SIG-M5 treated with dmso at 0.1 percent for 504 hours (cell line): ENCODE measurements around the gene COQ6.
"Not testable (repeated sequence)": the region's sequence is repeated elsewhere in the genome, so short reads cannot be mapped to it uniquely, and the experiment has no call there.

Experiments
- DNase-seq: peaks from one replicate; lab custom pipeline; 2025; ENCODE audit not compliant: unreplicated experiment; lab: John Stamatoyannopoulos, UW

COQ6 gene

GRCh38 chr14:73977896-73978295, 27.8 kb downstream of the COQ6 start:
- peak; percentile 11 for DNase-seq

- no peak for DNase-seq
Observed at GRCh38 chr14:73988065-73988464, 38.0 kb downstream of the COQ6 start.

GRCh38 chr14:73988656-73989055, 38.6 kb downstream of the COQ6 start:
- not testable (repeated sequence) for DNase-seq

GRCh38 chr14:73991092-73991491, 41.0 kb downstream of the COQ6 start:
- DNase-seq = no peak

- DNase-seq = not testable (repeated sequence)
Observed at GRCh38 chr14:73994926-73995325, 44.8 kb downstream of the COQ6 start.

GRCh38 chr14:73995977-73996378, 45.9 kb downstream of the COQ6 start:
- no peak for DNase-seq

- DNase-seq = no peak
Observed at GRCh38 chr14:73996731-73997107, 46.6 kb downstream of the COQ6 start.

- DNase-seq = no peak
Observed at GRCh38 chr14:73997108-73997943, 47.2 kb downstream of the COQ6 start.

GRCh38 chr14:73997944-73998447, 47.9 kb downstream of the COQ6 start:
- no peak for DNase-seq

GRCh38 chr14:73998726-73999125, 48.6 kb downstream of the COQ6 start:
- no peak for DNase-seq

GRCh38 chr14:74005664-74006063, 55.6 kb downstream of the COQ6 start:
- DNase-seq = not testable (repeated sequence)

- no peak for DNase-seq
Observed at GRCh38 chr14:74008843-74009499, 58.9 kb downstream of the COQ6 start.
